K562 (cell line): ENCODE results near the gene UVRAG. TPM values are rescaled to one million over a fixed set of nuclear protein-coding genes. Genes with fewer than 3 reads are reported as not detected.

ENCODE experiments used
- ATAC-seq: fragments of 200-7000 bp; cut with Tn5 transposase; 3 replicates; pipeline ENCODE4 v1.9.1; 2020; ENCODE audit warnings: moderate library complexity
- BruUV-seq: library from RNA; stranded (reverse); fragments of 400-500 nt; replicated peaks from 2 replicates; lab custom pipeline; 2021; lab: Mats Ljungman, UMichigan
- CTCF ChIA-PET: fragments of 300-600 bp; formaldehyde crosslinking; extraction: SDS; loops from one replicate; lab custom pipeline; 2021; ENCODE audit warnings: low intra/inter-chr PET ratio; lab: Yijun Ruan, JAX
- POLR2A ChIA-PET: fragments of 300-600, 350-650 bp; sonication (Branson Sonifier 250); formaldehyde crosslinking; extraction: SDS; loops from one replicate; lab custom pipeline; 2021; ENCODE audit warnings: antibody characterized with exemption, inconsistent platforms; lab: Yijun Ruan, JAX
- DNase-seq, 4 experiments: peaks; one replicate each; pipeline versions ENCODE4 v3.0.0 to v3.0.0-alpha.2; 2011 to 2018; ENCODE audit warnings: low spot score in 3 of 4, mixed read lengths in 3 of 4; ENCODE audit errors: extremely low read depth in 1 of 4
- FAIRE-seq: peaks from 2 replicates; lab custom pipeline; 2011; peaks lifted over from hg19 to GRCh38; lab: Jason Lieb, UNC
- H2AFZ ChIP-seq: 2 replicates; pipeline ENCODE4 v1.6.0; 2011; ENCODE audit warnings: low read depth, low read length, control low read depth, inconsistent platforms
- H3K27ac ChIP-seq: fragments of 200-600 bp; 3 replicates; pipeline ENCODE4 v1.8.0; 2011; ENCODE audit warnings: low read depth, mild to moderate bottlenecking, control low read depth, inconsistent platforms, low read length, moderate library complexity, mixed read lengths; ENCODE audit errors: extremely low read depth
- H3K27me3 ChIP-seq, 2 experiments: fragments of 300-600 bp in 1 of 2; 2 replicates in 1 of 2; 3 replicates in 1 of 2; pipeline versions ENCODE4 v1.6.0 to v1.8.0; 2011; ENCODE audit warnings: inconsistent platforms in 2 of 2, low read length in 2 of 2, mild to moderate bottlenecking in 1 of 2, mixed read lengths in 1 of 2, moderate library complexity in 1 of 2; ENCODE audit not compliant: control insufficient read depth in 2 of 2, insufficient read depth in 2 of 2
- H3K36me3 ChIP-seq: fragments of 300-600 bp; 3 replicates; pipeline ENCODE4 v1.8.0; 2011; ENCODE audit warnings: mild to moderate bottlenecking, low read length, inconsistent platforms; ENCODE audit not compliant: control insufficient read depth, insufficient read depth
- H3K4me1 ChIP-seq, 2 experiments: fragments of 200-600 bp in 1 of 2; replicated peaks in 1 of 2; 2 replicates in 1 of 2; 3 replicates in 1 of 2; pipeline versions ENCODE4 v1.5.1 to v1.8.0; 2011; ENCODE audit warnings: inconsistent platforms in 2 of 2, low read length in 2 of 2, mild to moderate bottlenecking in 1 of 2, mixed read lengths in 1 of 2, moderate library complexity in 1 of 2; ENCODE audit not compliant: control insufficient read depth in 2 of 2, insufficient read depth in 2 of 2
- H3K4me2 ChIP-seq: 2 replicates; pipeline ENCODE4 v1.6.1; 2011; ENCODE audit warnings: low read length, control low read depth, inconsistent platforms, mixed read lengths; ENCODE audit not compliant: insufficient read depth
- H3K4me3 ChIP-seq: fragments of 200-600 bp; sonication (generic), shearing (Covaris generic); 2 replicates; pipeline ENCODE4 v1.5.1; 2016; ENCODE audit warnings: control low read depth, inconsistent platforms
- H3K79me2 ChIP-seq: fragments of 200-600 bp; 3 replicates; pipeline ENCODE4 v1.8.0; 2011; ENCODE audit warnings: low read length, inconsistent platforms; ENCODE audit not compliant: control insufficient read depth, insufficient read depth
- H3K9ac ChIP-seq, 2 experiments: 2 replicates each; pipeline versions ENCODE4 v1.6.0 to v1.6.1; 2011; ENCODE audit warnings: low read depth in 2 of 2, low read length in 2 of 2, control low read depth in 1 of 2, inconsistent platforms in 1 of 2, mild to moderate bottlenecking in 1 of 2, mixed read lengths in 1 of 2; ENCODE audit not compliant: insufficient read depth in 1 of 2
- H3K9me1 ChIP-seq: one replicate; pipeline ENCODE4 v1.6.0; 2011; ENCODE audit warnings: inconsistent platforms, mild to moderate bottlenecking, low read length, moderate library complexity; ENCODE audit not compliant: control insufficient read depth, insufficient read depth
- H3K9me3 ChIP-seq: replicated peaks from 2 replicates; pipeline ENCODE4 v1.5.1; 2011; ENCODE audit warnings: low read depth, low read length, inconsistent platforms; ENCODE audit not compliant: control insufficient read depth, insufficient read depth
- H4K20me1 ChIP-seq: replicated peaks from 2 replicates; pipeline ENCODE4 v1.6.1; 2011; ENCODE audit warnings: low read length, inconsistent platforms, mixed read lengths; ENCODE audit not compliant: control insufficient read depth, insufficient read depth
- CBX2 ChIP-seq: fragments of 200-600 bp; sonication (generic); IDR thresholded peaks from one replicate; pipeline ENCODE4 v1.6.1; 2012; ENCODE audit warnings: mild to moderate bottlenecking, low read length, inconsistent platforms; ENCODE audit not compliant: insufficient read depth, poor library complexity, severe bottlenecking
- PRDM10 ChIP-seq: fragments of 450-650 bp; IDR thresholded peaks from 2 replicates; pipeline ENCODE4 v1.6.1; 2018; ENCODE audit not compliant: partially characterized antibody
- WGBS: fragments of 100-300 bp; shearing (Covaris generic); methylation state at CpG from one replicate; pipeline ENCODE4 v1.1.6; 2016; ENCODE audit warnings: low coverage, mixed read lengths; ENCODE audit not compliant: insufficient coverage; ENCODE audit errors: missing lambda C conversion rate; 5-methylcytosine and 5-hydroxymethylcytosine counted together
- in situ Hi-C: fragments of 300-500 bp; cut with MboI; formaldehyde crosslinking; loops from 4 replicates; pipeline ENCODE4 v1.15.0; 2018; ENCODE audit warnings: inconsistent platforms, mixed read lengths
- intact Hi-C: fragments of 100-400 bp; cut with micrococcal nuclease; formaldehyde crosslinking; loops from 2 replicates; pipeline ENCODE4 v1.14.2; 2022
- polyA plus RNA-seq, 8 experiments: library from polyadenylated mRNA; depleted of rRNA in 4 of 8; stranded (reverse) in 5 of 8; unstranded in 3 of 8; fragments of >200 nt; fragmentation: Nextera tagmentation in 2 of 8; fragmentation: Illumina TruSeq in 1 of 8; extraction: Ambion mirVana in 2 of 8; extraction: Trizol in 1 of 8; gene quantifications; 2 replicates each; pipeline versions ENCODE4 v1.2.1 to v1.2.3, GENCODE V29; 2011 to 2014; ENCODE audit warnings: inconsistent platforms in 1 of 8, missing spikeins in 1 of 8
- total RNA-seq, 7 experiments: library from RNA; depleted of rRNA in 6 of 7; stranded (reverse); fragments of >200 nt in 6 of 7; fragmentation: Illumina TruSeq in 2 of 7; extraction: Trizol in 2 of 7; gene quantifications; 2 replicates each; pipeline versions ENCODE4 v1.2.1 to v1.2.3, GENCODE V29; 2011 to 2021; ENCODE audit warnings: low replicate concordance in 1 of 7

The UVRAG gene
- total and polyA plus RNA-seq, 9 of the 15 experiments (the other 6 are each of a cell fraction or from before 2014, with no cell fraction given), result 3.1 to 17.8 (median 12.4) TPM

- peak; percentile 80 for TF ChIP-seq PRDM10
- no peak for TF ChIP-seq CBX2
Observed at GRCh38 chr11:76188873-76189272, 373.9 kb downstream of the UVRAG start.

More at GRCh38 chr11:76188873-76189272, 373.9 kb downstream of the UVRAG start:
- Histone ChIP-seq H3K27me3 (peaks cover 0 to 12% of the 10 kb centered on the region in 2 experiments; a peak in 2 of 5 replicates), H3K9me1 (no peaks in the 10 kb centered on the region), H3K9ac (0 out of 4 replicates have a peak overlapping the region, but pooled peaks of 1 of the 2 experiments have one; percentile 55), H3K9me3 (no peaks in the 10 kb centered on the region), H3K79me2 (no peaks in the 10 kb centered on the region), H3K27ac (no peak overlapping the region), H2AFZ (peak overlapping the region; percentile 36; the same call in 1 of the 2 replicates), H3K4me3 (no peak overlapping the region), H3K36me3 (no peaks in the 10 kb centered on the region), H3K4me1 (peaks cover 20 to 41% of the 10 kb centered on the region in 2 experiments), H4K20me1 (no peaks in the 10 kb centered on the region), H3K4me2 (no peak overlapping the region)
- CTCF ChIA-PET, result no interaction called here
- ATAC-seq, result no peak
- POLR2A ChIA-PET, result no interaction called here
- intact Hi-C loops (no loop called here), in situ Hi-C loops (no loop called here)
- no TSS peak for BruUV-seq
- DNase-seq, result no peak
- WGBS, result 46% methylated on average over 2 of the region's 4 CpGs
- FAIRE-seq, result no peak
